ENCODE results near the gene ATP1A3. TPM values are rescaled to one million over a fixed set of nuclear protein-coding genes. Genes with fewer than 3 reads are reported as not detected.
A peak's percentile ranks its signal among the peaks of the same experiment; 100 is the strongest.

ATP1A3 gene
- total RNA-seq, 1 experiment from 2014 or later = 34.7 TPM

- Histone ChIP-seq H3K4me3 (replicated peaks in 1 of 2; ENCODE audit: low read depth in 1 of 2, low read length in 2 of 2) (no peak overlapping the region), H3K9me3 (ENCODE audit: control insufficient read depth in 1 of 2, insufficient read depth in 1 of 2, low read depth in 1 of 2, low read length in 2 of 2) (no peaks in the 10 kb centered on the region), H3K9ac (ENCODE audit: low read length) (no peak overlapping the region), H4K20me1 (ENCODE audit: insufficient read depth) (no peaks in the 10 kb centered on the region), H3K4me2 (ENCODE audit: low read length) (peak overlapping the region; percentile 54), H3K27ac (ENCODE audit: low read depth, low read length) (no peak overlapping the region), H3K36me3 (ENCODE audit: control insufficient read depth in 1 of 2, insufficient read depth in 2 of 2, low read length in 2 of 2) (no peaks in the 10 kb centered on the region), H2AFZ (ENCODE audit: low read depth, low read length, poor library complexity, severe bottlenecking) (no peak overlapping the region), H3K9me2 (ENCODE audit: insufficient read depth) (no peaks in the 10 kb centered on the region), H3K27me3 (ENCODE audit: insufficient read depth, low read length) (peaks cover 24% of the 10 kb centered on the region; the same call in 1 of the 2 replicates), H3K79me2 (ENCODE audit: insufficient read depth, low read length) (no peaks in the 10 kb centered on the region), H3K4me1 (ENCODE audit: control insufficient read depth in 1 of 2, insufficient read depth in 2 of 2, low read length in 2 of 2) (peaks cover 4 to 21% of the 10 kb centered on the region in 2 experiments; a peak in 3 of 4 replicates)
- ChIA-PET RAD21 (ENCODE audit: low non-redundant PET in 1 of 2, low total read pairs in 2 of 2, uncharacterized antibody in 2 of 2, unreplicated experiment in 2 of 2) (no interaction called here), POLR2A (no interaction called here), CTCF (interaction anchor here (1.3 to 1.8 kb wide), 5 partner anchors 25 to 104 kb away, joined by 3 to 7 read pairs (median 4); partner anchors contain the start of gene RABAC1)
- ATAC-seq (no peak), DNase-seq (ENCODE audit: low read depth, low spot score) (no peak)
- no TSS peak for BruUV-seq (replicated peaks)
- intact Hi-C loops (cut with micrococcal nuclease) = loop anchor here (1.0 to 10.0 kb wide), 2 partner anchors 25 to 97 kb away; no protein-coding TSS in a partner anchor
- TF ChIP-seq FOSL1 (IDR thresholded peaks at IDR 0.05; ENCODE audit: low read depth) (no peak), ATF3 (IDR thresholded peaks at IDR 0.05) (no peak), SIN3A (IDR thresholded peaks at IDR 0.05; ENCODE audit: low read depth) (no peak), SP1 (IDR thresholded peaks at IDR 0.05; ENCODE audit: low read depth) (no peak), CBX3 (IDR thresholded peaks at IDR 0.05; ENCODE audit: low read depth) (no peak), ZNF274 (IDR thresholded peaks at IDR 0.05; ENCODE audit: low read depth, low read length) (no peak), REST (IDR thresholded peaks at IDR 0.05; ENCODE audit: low read depth) (no peak), MAX (IDR thresholded peaks at IDR 0.05) (no peak), EZH2phosphoT487 (IDR thresholded peaks at IDR 0.05; ENCODE audit: borderline replicate concordance) (no peak)
Measured at GRCh38 chr19:41997851-41998229, 3.8 kb upstream of the ATP1A3 start.
